ENCODE results near the gene HDGFL2.

- TF ChIP-seq FOXA1 (IDR thresholded peaks at IDR 0.05), result no peak
- no peak for TF ChIP-seq FOXK2 (IDR thresholded peaks at IDR 0.05)
- TF ChIP-seq CTBP1 (IDR thresholded peaks at IDR 0.05; ENCODE audit: borderline replicate concordance), result no peak
- no peak for TF ChIP-seq LEF1 (IDR thresholded peaks at IDR 0.05; ENCODE audit: borderline replicate concordance)
- TF ChIP-seq ARNT (IDR thresholded peaks at IDR 0.05), result no peak
- no peak for TF ChIP-seq TARDBP (IDR thresholded peaks at IDR 0.05)
- TF ChIP-seq SUZ12 (IDR thresholded peaks at IDR 0.05), result no peak
- no peak for TF ChIP-seq PKNOX1 (IDR thresholded peaks at IDR 0.05)
- no peak for TF ChIP-seq ELF4 (IDR thresholded peaks at IDR 0.05)
- no peak for TF ChIP-seq L3MBTL2 (conservative IDR thresholded peaks at IDR 0.05)
- TF ChIP-seq BHLHE40 (IDR thresholded peaks at IDR 0.05; ENCODE audit: borderline replicate concordance), result no peak
- no peak for TF ChIP-seq FOXM1 (IDR thresholded peaks at IDR 0.05; ENCODE audit: borderline replicate concordance)
Observed at GRCh38 chr19:4508698-4509097, 36.6 kb downstream of the HDGFL2 start.
